GM12874 (cell line): ENCODE results near the gene PAQR3.

Source experiments
- CTCF ChIP-seq: IDR thresholded peaks from 2 replicates; pipeline ENCODE4 v1.5.1; 2011; ENCODE audit warnings: low read depth, mild to moderate bottlenecking, control low read depth, low read length, moderate library complexity; ENCODE audit not compliant: insufficient read depth

PAQR3 gene

GRCh38 chr4:78902298-78902697, 36.9 kb downstream of the PAQR3 start:
- TF ChIP-seq CTCF, result no peak

- TF ChIP-seq CTCF, result no peak
These were observed 37.4 kb downstream of the PAQR3 start for GRCh38 chr4:78901882-78902281.

- no peak for TF ChIP-seq CTCF
These were observed 39.9 kb downstream of the PAQR3 start for GRCh38 chr4:78899302-78899701.

- no peak for TF ChIP-seq CTCF
These were observed 49.3 kb downstream of the PAQR3 start for GRCh38 chr4:78889955-78890354.

GRCh38 chr4:78885598-78885997, 53.6 kb downstream of the PAQR3 start:
- TF ChIP-seq CTCF, result no peak

- no peak for TF ChIP-seq CTCF
These were observed 58.3 kb downstream of the PAQR3 start for GRCh38 chr4:78880874-78881492.

GRCh38 chr4:78878031-78878430, 61.2 kb downstream of the PAQR3 start:
- TF ChIP-seq CTCF, result no peak
